MM.1S (cell line): Measurements from ENCODE around the gene PRR19.

Experiments
- CTCF ChIP-seq: fragments of 300-600 bp; sonication (generic); IDR thresholded peaks from 2 replicates; pipeline ENCODE4 v1.5.1; 2016; ENCODE audit warnings: antibody characterized with exemption, low read length, mixed read lengths
- EZH2phosphoT487 ChIP-seq: fragments of 300-600 bp; sonication (generic); IDR thresholded peaks from 2 replicates; pipeline ENCODE4 v1.6.1; 2018; ENCODE audit warnings: antibody characterized with exemption, low read length

- no peak for TF ChIP-seq EZH2phosphoT487
- TF ChIP-seq CTCF = no peak
Observed at GRCh38 chr19:42267644-42268141, 34.2 kb upstream of the PRR19 start.
